IMR-90 (cell line): ENCODE results near the gene THADA.

Experiments
- FOS ChIP-seq: fragments of 150-350 bp; IDR thresholded peaks from 2 replicates; pipeline ENCODE4 v1.6.1; 2016; ENCODE audit warnings: low read depth, low read length
- MXI1 ChIP-seq: IDR thresholded peaks from 2 replicates; pipeline ENCODE4 v1.6.1; 2012; ENCODE audit warnings: low read depth, mild to moderate bottlenecking, low read length, moderate library complexity, borderline replicate concordance
- POLR2A ChIP-seq: IDR thresholded peaks from 2 replicates; pipeline ENCODE4 v1.6.1; 2012; ENCODE audit warnings: mild to moderate bottlenecking, low read depth, low read length
- RAD21 ChIP-seq: IDR thresholded peaks from 2 replicates; pipeline ENCODE4 v1.6.1; 2012; ENCODE audit warnings: low read length, improper control_type of control experiment
- SMC3 ChIP-seq: fragments of 150-350 bp; IDR thresholded peaks from 2 replicates; pipeline ENCODE4 v1.6.1; 2016; ENCODE audit warnings: low read depth, mild to moderate bottlenecking, antibody characterized with exemption, low read length, moderate library complexity
- USF2 ChIP-seq: fragments of 150-350 bp; IDR thresholded peaks from 2 replicates; pipeline ENCODE4 v1.6.1; 2017; ENCODE audit warnings: mild to moderate bottlenecking, antibody characterized with exemption, low read length, low read depth
- TF ChIP-seq, protein P1 (sequence below): conservative IDR thresholded peaks from 2 replicates; pipeline ENCODE4 v1.5.1; 2012; ENCODE audit warnings: mild to moderate bottlenecking, low read depth, low read length, improper control_type of control experiment

- TF ChIP-seq, protein P1, sequence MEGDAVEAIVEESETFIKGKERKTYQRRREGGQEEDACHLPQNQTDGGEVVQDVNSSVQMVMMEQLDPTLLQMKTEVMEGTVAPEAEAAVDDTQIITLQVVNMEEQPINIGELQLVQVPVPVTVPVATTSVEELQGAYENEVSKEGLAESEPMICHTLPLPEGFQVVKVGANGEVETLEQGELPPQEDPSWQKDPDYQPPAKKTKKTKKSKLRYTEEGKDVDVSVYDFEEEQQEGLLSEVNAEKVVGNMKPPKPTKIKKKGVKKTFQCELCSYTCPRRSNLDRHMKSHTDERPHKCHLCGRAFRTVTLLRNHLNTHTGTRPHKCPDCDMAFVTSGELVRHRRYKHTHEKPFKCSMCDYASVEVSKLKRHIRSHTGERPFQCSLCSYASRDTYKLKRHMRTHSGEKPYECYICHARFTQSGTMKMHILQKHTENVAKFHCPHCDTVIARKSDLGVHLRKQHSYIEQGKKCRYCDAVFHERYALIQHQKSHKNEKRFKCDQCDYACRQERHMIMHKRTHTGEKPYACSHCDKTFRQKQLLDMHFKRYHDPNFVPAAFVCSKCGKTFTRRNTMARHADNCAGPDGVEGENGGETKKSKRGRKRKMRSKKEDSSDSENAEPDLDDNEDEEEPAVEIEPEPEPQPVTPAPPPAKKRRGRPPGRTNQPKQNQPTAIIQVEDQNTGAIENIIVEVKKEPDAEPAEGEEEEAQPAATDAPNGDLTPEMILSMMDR = no peak
- no peak for TF ChIP-seq POLR2A
- no peak for TF ChIP-seq USF2
- TF ChIP-seq FOS = no peak
- TF ChIP-seq RAD21 = no peak
- no peak for TF ChIP-seq SMC3
- no peak for TF ChIP-seq MXI1
Observed at GRCh38 chr2:43302182-43302960, 293.5 kb downstream of the THADA start.
